HG03432 (cell line): ENCODE results near the gene MAPRE2.

Source experiments
- ATAC-seq: cut with Tn5 transposase; IDR thresholded peaks from one replicate; pipeline ENCODE4 v1.9.1; 2021; ENCODE audit warnings: mild to moderate bottlenecking, moderate library complexity; ENCODE audit not compliant: unreplicated experiment

The MAPRE2 gene

DNA sequence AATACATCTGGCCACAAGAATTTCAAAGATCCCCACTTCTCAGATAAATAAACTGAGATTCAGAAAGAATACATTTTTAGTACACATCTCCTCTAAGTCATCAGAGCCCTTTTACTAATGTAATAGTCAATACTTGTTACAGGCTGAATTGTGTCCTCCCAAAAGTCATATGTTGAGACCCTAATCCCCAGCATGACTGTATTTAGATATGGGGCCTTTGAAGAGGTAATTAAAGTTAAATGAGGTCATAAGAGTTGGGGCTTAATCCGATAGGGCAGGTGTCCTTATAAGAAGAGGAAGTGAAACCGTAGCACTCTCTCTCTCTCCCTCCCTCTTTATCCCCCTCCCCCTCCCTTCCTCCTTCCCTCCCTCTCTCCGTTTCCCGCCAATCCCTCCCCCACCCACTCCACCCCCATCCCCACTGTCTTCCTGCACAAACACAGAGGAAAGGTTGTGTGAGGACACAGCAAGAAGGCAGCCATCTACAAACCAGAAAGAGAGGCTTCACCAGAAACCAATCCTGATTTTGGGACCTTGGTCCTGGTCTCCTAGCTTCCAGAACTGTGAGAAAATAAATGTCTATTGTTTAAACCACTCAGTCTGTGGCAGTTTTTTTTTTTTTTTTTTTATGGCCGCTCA, 133.0 kb downstream of the MAPRE2 start:
- peak; percentile 90 for ATAC-seq

DNA sequence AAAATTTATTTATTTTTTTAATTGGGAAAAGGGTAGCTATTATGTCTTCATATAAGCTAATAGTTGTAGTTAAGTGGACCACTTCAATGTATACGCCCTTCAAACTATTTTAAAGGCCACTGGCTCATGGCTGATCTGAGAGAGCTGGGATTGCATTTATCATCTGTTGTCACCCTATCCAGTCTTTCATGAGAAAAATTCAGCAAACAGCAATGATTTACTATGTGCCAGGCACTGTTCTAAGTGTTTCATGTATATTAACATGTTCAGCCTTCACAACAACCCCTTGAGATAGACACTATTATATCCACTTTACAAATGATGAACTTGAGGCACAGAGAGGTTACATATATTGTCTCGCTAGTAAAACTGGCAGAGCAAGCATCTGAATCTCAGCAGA, 133.5 kb downstream of the MAPRE2 start:
- ATAC-seq = no peak

DNA sequence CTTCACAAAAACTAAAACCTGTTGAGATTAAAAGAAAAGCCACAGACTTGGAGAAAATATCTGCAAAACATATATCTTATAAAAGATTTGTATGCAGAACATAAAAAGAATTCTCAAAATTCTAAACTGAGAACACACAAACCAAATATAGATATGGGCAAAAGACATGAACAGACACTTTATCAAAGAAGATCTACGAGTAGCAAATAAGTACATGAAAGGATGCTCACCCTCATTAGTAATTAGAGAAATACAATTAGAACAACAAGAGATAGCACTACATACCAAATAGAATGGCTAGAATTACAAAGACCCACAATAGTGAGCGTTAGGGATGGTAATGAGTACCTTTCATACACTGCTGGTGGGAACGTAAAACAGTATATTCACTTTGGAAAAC, 135.7 kb downstream of the MAPRE2 start:
- no peak for ATAC-seq

DNA sequence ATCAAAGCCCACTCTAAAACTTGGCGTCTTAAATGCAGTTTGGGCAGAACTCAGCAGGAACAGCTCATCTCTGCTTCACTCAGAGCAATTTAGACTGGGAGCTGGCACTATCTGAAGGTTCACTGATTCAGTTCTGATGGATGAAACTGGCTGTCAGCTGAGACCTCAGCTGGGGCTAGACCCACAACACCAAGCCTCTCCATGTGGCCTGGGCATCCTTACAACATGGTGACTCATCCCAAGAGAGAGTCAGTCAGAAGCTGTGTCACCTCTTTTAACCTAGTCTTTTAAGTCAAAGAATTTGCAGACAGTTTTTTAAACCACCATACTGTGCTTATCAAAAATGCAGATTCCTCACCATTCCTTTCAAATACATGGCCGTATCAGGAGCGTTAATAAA, 137.0 kb downstream of the MAPRE2 start:
- ATAC-seq = peak; percentile 47

DNA sequence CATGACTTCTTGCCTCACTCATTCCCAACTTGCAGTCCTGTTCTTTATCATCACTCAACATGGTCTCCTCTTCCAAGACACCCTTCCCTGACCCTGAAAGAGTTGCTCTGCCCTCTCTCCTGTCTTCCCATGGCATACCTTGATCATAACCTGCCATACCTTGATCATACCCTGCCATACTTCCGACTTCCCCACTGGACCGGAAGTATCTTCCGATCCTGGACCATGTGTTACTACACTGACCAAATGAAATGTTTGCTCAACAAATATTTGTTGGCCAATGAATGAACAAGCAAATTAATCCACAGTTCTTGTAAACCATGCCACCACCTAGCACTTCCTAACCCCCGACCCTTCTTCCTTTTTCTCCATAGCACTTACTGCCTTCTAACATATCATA, 138.7 kb downstream of the MAPRE2 start:
- no peak for ATAC-seq

DNA sequence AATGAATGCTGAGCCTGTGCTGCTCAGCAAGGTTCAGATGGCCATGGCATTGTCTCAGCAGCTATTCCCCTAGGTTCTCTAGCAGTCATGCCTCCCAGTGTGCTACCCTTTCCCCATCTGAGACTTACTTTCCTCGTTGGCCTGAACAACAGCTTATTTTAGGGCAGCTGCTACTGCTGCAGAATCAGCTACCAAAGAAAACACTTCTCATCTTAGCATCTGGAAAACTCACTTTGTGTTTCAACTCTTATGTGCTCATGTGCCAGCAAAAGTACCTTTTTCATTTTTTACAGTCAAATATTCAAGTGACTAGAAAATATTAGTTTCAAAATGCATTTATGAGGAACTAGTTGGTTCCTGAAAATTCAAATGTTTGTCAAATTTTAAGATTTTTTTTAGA, 139.2 kb downstream of the MAPRE2 start:
- ATAC-seq = no peak

DNA sequence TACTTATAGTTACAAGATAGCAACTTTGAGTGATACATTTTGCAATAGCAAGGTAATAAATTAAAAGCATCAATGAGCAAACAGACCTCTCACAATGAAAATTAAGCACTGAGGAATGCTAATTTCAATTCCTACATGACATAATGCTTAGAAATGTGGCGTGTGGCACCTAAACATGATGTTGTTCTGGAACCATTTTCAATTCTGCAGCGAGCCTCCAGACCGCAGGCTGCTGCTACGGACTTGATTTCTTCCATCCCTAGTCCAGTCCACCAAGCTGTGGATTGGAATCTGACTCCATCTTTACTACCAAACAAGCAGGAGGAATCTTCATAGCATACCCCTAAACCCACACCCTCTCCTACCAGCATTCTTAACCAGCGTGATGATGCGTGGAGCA, 140.9 kb downstream of the MAPRE2 start:
- no peak for ATAC-seq

DNA sequence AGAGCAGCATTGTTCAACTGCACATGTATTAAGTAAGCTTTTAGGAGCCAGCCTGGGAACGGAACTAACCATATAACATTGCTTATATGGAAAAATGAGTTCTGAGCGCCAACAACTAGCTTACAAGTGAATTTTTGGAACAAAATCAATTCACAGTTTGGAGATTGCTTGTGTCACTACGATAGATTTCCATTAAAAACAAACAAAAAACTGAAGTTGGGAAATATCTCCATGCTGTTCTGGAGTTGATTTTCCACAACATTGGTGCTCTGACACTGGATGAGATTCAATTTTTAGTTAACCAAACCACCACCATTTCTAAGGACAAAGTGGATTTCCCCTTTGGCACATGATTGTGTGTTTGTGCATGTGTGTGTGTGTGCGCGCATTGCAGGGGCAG, 142.7 kb downstream of the MAPRE2 start:
- no peak for ATAC-seq

DNA sequence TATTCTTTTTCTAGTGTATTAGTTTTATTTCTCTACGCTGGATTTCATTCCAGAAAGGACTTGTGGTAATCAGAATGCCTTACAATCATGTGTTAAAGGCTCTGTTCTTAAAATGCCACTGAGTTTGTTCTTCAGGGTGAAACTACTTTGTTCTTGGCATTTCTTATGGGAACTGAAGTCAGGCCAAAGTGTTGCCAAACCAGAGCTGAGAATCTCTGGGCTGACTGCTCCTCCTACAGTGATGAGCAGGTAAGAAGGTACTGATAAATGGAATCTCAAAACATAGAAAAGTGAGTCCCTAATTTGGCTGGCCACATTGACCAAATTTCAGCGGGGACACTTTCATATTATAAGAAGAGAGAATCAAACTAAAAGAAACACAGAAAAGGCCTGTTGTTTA, 144.6 kb downstream of the MAPRE2 start:
- ATAC-seq = no peak

DNA sequence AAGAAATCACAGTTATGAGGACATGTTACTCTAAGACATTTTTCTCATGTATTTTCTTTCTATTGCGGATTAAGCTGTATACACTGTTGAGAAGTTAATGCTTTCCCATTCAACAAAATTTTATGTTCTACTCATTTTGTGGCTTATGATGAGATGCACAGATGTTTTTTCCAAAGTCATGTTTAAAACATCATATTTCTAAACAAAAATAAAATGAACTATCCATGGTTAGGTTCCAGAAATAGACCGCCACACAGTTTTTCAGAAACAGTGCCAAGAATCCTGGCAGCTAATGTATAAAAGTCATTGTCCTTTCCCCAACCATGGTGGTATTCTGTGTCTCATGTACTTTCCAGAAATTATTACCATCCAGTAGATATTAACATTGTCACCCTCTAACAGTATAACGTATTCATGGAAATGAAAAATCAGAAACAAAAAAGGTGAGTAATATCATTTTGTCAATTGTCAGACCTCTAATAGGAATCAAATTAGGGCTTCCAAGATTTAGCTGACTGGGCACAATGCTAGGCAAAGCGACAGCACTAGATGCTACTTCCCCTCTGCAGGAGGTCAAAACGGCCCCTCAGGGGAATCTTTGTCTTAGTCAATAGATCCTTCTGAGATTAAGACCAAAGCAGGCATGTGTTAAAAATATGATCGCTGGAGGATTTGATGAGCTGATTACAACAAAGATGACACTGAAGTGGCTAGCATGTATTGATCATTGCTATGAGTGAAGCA, 145.2 kb downstream of the MAPRE2 start:
- ATAC-seq = no peak

DNA sequence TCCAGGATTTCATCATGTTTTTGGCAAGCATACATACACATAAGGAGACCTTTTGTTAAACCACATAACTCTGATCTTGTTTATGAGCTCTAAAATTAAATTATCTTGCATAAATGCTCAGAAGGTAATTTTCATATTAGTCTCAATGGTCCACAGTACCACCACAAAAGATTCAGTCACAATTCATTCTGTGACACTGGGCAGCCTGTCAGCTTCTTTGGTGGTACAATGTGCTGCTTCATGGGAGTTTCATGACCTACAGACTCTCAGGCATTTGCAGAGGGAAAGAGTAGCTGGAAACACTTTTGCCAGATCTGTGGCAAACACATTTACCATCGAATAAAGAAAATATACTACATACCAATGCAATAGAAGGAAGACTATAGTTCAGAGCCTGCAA, 148.3 kb downstream of the MAPRE2 start:
- ATAC-seq = no peak

DNA sequence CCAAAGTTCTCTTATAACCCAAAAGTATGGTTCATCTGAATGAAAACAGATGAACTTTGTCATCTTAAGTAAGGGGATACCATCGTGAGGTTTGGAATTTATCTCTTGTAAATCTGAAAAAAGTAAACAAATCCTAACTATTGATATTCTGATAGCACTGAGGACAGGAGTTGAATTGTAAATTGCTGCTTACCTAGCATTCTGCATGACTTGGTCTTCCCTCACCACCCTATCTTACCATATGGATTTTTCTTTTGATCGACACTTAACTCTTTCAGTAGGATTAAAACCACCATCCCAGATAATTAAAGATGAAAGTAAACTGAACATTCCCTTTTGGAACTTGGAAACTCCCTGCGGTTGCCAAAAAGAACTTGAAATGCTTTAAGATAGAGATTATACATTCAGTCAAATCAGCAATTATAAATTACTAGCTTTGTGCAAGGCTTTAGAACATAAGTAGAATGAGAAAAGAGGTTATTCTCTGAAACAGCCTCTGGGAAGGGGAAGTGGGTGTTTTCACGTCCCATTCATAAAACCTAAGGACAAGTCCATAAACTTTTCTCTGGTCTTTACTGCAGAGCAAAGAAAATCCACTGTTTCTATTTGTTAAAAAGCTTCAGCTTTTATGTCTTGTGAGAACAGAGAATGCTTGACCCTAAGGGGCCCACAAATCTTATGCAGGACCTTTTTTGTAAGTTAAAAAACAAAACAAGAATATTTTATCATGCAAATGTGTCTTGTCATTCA, 149.9 kb downstream of the MAPRE2 start:
- ATAC-seq = no peak

DNA sequence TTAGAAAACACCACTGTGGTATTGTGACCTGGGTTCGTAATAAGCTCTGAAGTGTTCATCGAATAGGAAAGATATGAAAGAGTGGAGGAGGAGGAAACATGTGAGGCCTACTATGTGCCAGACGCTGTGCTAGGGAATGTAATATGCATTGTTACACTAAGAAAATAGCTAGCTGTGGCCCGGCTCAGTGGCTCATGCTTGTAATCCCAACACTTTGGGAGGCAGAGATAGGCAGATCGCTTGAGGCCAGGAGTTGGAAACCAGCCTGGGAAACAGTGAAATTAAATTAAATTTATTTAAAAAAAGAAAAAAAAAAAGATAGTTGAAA, 150.4 kb downstream of the MAPRE2 start:
- ATAC-seq = no peak

DNA sequence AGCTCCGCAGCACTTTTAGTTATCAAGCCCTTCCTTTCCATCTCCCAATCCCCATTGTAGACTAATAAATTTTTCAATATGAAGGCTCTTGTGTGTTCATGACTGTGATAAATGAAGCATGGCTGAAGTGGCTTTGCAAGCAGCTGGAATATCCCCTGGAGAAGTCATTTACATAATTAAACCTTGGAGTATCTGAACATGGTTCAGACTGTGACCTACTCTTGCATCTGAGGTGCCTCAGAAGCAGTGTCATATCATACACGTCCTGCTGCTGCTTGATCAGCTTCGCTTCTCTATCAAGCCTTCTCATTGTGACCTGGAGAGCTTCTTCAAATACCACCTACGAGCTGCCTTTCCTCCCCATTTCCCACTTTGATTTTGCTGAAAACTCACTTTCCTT, 151.2 kb downstream of the MAPRE2 start:
- ATAC-seq = no peak
